Measurements from ENCODE around the gene HSP90AB1.

Gene HSP90AB1

DNA sequence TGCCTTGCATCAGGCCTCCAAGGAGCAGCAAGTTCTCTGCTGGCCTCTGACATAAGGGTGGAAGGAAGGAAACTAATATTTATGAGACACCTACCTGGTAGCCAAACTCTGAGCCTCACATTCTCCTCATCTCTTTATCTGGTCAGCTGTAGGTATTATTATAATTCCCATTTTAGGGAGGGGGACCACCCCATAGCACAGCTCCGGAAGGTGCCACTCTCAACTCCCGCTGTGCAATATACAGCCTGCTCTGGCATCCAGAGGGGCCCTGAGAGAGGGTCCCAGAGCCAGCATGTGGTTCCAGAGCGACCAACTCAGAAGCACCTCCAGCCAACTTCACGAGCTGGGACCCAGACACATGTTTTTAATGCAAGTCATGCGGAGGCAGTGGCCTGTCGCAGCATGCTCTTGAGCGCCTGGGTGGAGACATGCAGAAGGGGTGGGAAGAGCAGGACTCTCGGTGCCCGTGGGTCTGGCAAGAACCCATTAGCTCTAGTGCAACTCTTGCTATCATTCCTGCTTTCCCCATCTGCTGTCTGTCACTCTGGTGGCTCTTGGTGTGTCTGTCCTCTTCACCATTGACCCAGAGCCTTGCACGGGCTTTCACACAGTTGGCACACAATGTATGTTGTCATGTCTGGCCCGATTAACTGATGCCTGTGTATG is 45.1 kb upstream of the HSP90AB1 start:
- H3K9ac ChIP-seq (ENCODE audit: low read length), result no peak overlapping the region
- H3K4me3 ChIP-seq (ENCODE audit: low read length), result no peak overlapping the region
- H3K9me3 ChIP-seq (ENCODE audit: insufficient read depth, low read length), result no peaks in the 10 kb centered on the region
- TF ChIP-seq CTCF (IDR thresholded peaks at IDR 0.05; ENCODE audit: low read depth, low read length) (no peak), EZH2phosphoT487 (IDR thresholded peaks at IDR 0.05; ENCODE audit: low read depth) (no peak)
- H3K36me3 ChIP-seq (replicated peaks; ENCODE audit: low read depth, low read length), result no peaks in the 10 kb centered on the region
- H2AFZ ChIP-seq (ENCODE audit: low read depth, low read length), result no peak overlapping the region
- no peak overlapping the region for H3K27ac ChIP-seq (ENCODE audit: low read length)
- H3K4me2 ChIP-seq (ENCODE audit: low read length), result no peak overlapping the region
- H3K27me3 ChIP-seq (ENCODE audit: low read depth, low read length), result 0 out of 2 replicates have a peak, but pooled peaks cover 4% of the 10 kb centered on the region
- no peaks in the 10 kb centered on the region for H4K20me1 ChIP-seq (ENCODE audit: insufficient read depth, low read length)
- H3K79me2 ChIP-seq (ENCODE audit: low read length), result no peaks in the 10 kb centered on the region
- H3K4me1 ChIP-seq (ENCODE audit: low read length), result peaks cover 6% of the 10 kb centered on the region

DNA sequence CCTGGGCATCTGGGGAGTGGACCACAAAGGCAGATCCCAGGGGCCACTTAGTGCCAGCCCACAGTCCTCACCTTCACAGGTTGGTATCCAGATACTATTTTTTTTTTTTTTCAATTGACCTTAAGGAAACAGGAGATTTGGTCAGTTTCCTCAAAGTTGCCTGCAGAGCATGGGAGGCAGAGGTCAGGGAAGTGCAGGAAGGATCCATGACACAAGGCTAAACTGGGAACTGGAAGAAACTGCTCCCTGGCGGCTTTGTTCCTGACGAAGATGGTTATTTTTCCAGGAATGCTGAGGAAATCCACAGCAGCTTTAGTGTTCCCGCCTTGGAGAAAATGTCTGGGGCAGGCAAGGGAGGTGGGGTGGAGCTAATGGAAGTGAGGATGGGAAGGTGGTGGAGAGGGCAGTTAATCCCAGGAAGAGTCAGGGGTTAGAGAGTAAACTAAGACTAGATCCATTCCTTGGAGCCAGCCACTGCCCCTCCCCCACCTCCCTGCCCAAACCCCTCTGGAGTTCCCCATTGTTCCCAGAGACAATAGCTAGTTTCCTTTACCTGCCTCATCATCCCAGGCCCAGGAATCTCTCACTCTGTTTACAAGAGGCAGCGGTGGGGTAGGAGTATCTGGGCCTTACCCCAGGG is 44.4 kb upstream of the HSP90AB1 start:
- Histone ChIP-seq H3K9me3 (ENCODE audit: insufficient read depth, low read length) (no peaks in the 10 kb centered on the region), H3K4me1 (ENCODE audit: low read length) (peaks cover 11% of the 10 kb centered on the region), H3K36me3 (replicated peaks; ENCODE audit: low read depth, low read length) (no peaks in the 10 kb centered on the region), H3K4me3 (ENCODE audit: low read length) (no peak overlapping the region), H4K20me1 (ENCODE audit: insufficient read depth, low read length) (no peaks in the 10 kb centered on the region), H3K9ac (ENCODE audit: low read length) (no peak overlapping the region), H3K27me3 (ENCODE audit: low read depth, low read length) (0 out of 2 replicates have a peak, but pooled peaks cover 4% of the 10 kb centered on the region), H3K4me2 (ENCODE audit: low read length) (no peak overlapping the region), H2AFZ (ENCODE audit: low read depth, low read length) (no peak overlapping the region), H3K79me2 (ENCODE audit: low read length) (no peaks in the 10 kb centered on the region), H3K27ac (ENCODE audit: low read length) (no peak overlapping the region)
- TF ChIP-seq CTCF (IDR thresholded peaks at IDR 0.05; ENCODE audit: low read depth, low read length) (no peak), EZH2phosphoT487 (IDR thresholded peaks at IDR 0.05; ENCODE audit: low read depth) (no peak)

DNA sequence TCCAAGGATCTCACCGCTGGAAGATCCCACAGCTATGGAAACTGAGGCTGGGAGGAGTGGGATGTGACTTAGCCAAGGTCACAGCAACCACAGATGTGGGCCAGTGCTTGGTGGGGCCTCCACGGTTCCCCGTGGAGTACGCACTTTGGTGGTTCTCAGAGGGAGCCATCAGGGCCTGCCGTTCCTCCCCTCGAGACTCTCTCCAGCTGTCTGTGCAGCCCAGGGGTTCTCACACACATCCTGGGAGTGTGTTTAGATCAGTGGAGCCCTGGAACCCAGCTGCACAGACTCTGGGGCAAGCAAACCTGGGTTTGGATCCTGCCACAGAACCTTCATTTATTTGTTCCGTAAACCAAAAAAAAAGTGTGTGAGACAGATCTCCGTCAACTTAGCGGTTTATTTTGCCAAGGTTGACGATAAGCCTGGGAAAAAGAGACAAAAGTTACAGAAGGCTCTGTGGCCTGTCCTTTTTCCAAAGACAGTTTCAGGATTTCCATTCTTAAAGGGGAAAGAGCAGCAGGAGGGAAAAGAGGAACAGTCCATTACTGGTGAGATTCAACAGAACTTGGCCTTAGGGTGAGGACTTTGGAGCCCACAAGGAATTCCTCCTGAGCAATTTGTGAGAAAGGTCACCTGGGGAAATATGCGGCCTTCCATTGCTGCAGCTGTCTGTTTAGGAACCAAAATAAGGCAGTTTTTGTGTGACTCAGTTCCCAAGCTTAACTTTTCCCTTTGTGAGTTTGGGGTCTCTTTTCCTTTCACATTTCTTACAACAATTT is 43.7 kb upstream of the HSP90AB1 start:
- Histone ChIP-seq H4K20me1 (ENCODE audit: insufficient read depth, low read length) (no peaks in the 10 kb centered on the region), H3K27me3 (ENCODE audit: low read depth, low read length) (0 out of 2 replicates have a peak, but pooled peaks cover 4% of the 10 kb centered on the region), H3K4me1 (ENCODE audit: low read length) (peaks cover 13% of the 10 kb centered on the region), H3K36me3 (replicated peaks; ENCODE audit: low read depth, low read length) (no peaks in the 10 kb centered on the region), H3K4me3 (ENCODE audit: low read length) (no peak overlapping the region), H3K79me2 (ENCODE audit: low read length) (no peaks in the 10 kb centered on the region), H3K9ac (ENCODE audit: low read length) (no peak overlapping the region), H3K27ac (ENCODE audit: low read length) (no peak overlapping the region), H2AFZ (ENCODE audit: low read depth, low read length) (no peak overlapping the region), H3K4me2 (ENCODE audit: low read length) (no peak overlapping the region), H3K9me3 (ENCODE audit: insufficient read depth, low read length) (no peaks in the 10 kb centered on the region)
- TF ChIP-seq CTCF (IDR thresholded peaks at IDR 0.05; ENCODE audit: low read depth, low read length), result no peak
- TF ChIP-seq EZH2phosphoT487 (IDR thresholded peaks at IDR 0.05; ENCODE audit: low read depth), result no peak

DNA sequence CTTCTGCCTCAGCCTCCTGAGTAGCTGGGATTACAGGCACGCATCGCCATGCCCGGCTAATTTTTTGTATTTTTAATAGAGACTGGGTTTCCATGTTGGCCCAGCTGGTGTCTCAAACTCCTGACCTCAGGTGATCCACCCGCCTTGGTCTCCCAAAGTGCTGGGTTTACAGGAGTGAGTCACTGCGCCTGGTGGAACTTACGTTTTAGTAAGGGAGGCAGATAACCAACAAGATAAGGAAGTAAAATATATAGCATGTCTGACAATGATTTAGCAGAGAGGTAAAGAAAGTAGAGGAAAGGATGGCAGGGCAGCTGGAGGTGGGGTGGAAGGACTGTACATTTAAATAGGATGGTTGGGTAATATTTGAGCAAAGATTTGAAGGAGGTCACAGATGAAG is 42.9 kb upstream of the HSP90AB1 start:
- Histone ChIP-seq H3K79me2 (ENCODE audit: low read length) (no peaks in the 10 kb centered on the region), H3K9me3 (ENCODE audit: insufficient read depth, low read length) (no peaks in the 10 kb centered on the region), H3K4me3 (ENCODE audit: low read length) (no peak overlapping the region), H4K20me1 (ENCODE audit: insufficient read depth, low read length) (no peaks in the 10 kb centered on the region), H3K36me3 (replicated peaks; ENCODE audit: low read depth, low read length) (no peaks in the 10 kb centered on the region), H3K4me1 (ENCODE audit: low read length) (peaks cover 13% of the 10 kb centered on the region), H3K27me3 (ENCODE audit: low read depth, low read length) (0 out of 2 replicates have a peak, but pooled peaks cover 4% of the 10 kb centered on the region), H3K9ac (ENCODE audit: low read length) (no peak overlapping the region), H3K4me2 (ENCODE audit: low read length) (no peak overlapping the region), H2AFZ (ENCODE audit: low read depth, low read length) (no peak overlapping the region), H3K27ac (ENCODE audit: low read length) (no peak overlapping the region)
- TF ChIP-seq EZH2phosphoT487 (IDR thresholded peaks at IDR 0.05; ENCODE audit: low read depth) (no peak), CTCF (IDR thresholded peaks at IDR 0.05; ENCODE audit: low read depth, low read length) (no peak)
